ENCODE measurements around the gene PRKAG2.

PRKAG2 gene

GRCh38 chr7:151794508-151795167 is 82.3 kb downstream of the PRKAG2 start:
- H3K4me3 ChIP-seq (ENCODE audit: low read depth in 1 of 2, low read length in 1 of 2): no peak overlapping the region
- no peaks in the 10 kb centered on the region for H3K36me3 ChIP-seq
- no peaks in the 10 kb centered on the region for H3K9me3 ChIP-seq
- H3K4me1 ChIP-seq (ENCODE audit: control insufficient read depth in 1 of 2, insufficient read depth in 1 of 2, low read depth in 1 of 2, low read length in 1 of 2): peaks cover 0 to 5% of the 10 kb centered on the region in 2 experiments
- H3K27ac ChIP-seq: no peak overlapping the region
- no peaks in the 10 kb centered on the region for H3K27me3 ChIP-seq
- no peak for TF ChIP-seq CTCF (IDR thresholded peaks at IDR 0.05)

GRCh38 chr7:151793991-151794507 is 82.9 kb downstream of the PRKAG2 start:
- H3K27me3 ChIP-seq: no peaks in the 10 kb centered on the region

GRCh38 chr7:151793531-151793951 is 83.4 kb downstream of the PRKAG2 start:
- Histone ChIP-seq H3K9me3 (no peaks in the 10 kb centered on the region), H3K27ac (no peak overlapping the region), H3K4me3 (ENCODE audit: low read depth in 1 of 2, low read length in 1 of 2) (no peak overlapping the region), H3K36me3 (no peaks in the 10 kb centered on the region), H3K4me1 (ENCODE audit: control insufficient read depth in 1 of 2, insufficient read depth in 1 of 2, low read depth in 1 of 2, low read length in 1 of 2) (peaks cover 0 to 5% of the 10 kb centered on the region in 2 experiments), H3K27me3 (no peaks in the 10 kb centered on the region)
- no peak for TF ChIP-seq CTCF (IDR thresholded peaks at IDR 0.05)

More at GRCh38 chr7:151793991-151794507, 82.9 kb downstream of the PRKAG2 start:
- Histone ChIP-seq H3K9me3 (no peaks in the 10 kb centered on the region), H3K27ac (no peak overlapping the region), H3K4me3 (ENCODE audit: low read depth in 1 of 2, low read length in 1 of 2) (no peak overlapping the region), H3K4me1 (ENCODE audit: control insufficient read depth in 1 of 2, insufficient read depth in 1 of 2, low read depth in 1 of 2, low read length in 1 of 2) (peaks cover 0 to 5% of the 10 kb centered on the region in 2 experiments), H3K36me3 (no peaks in the 10 kb centered on the region)
- no peak for TF ChIP-seq CTCF (IDR thresholded peaks at IDR 0.05)

- Histone ChIP-seq H3K4me3 (ENCODE audit: low read depth in 1 of 2, low read length in 1 of 2) (no peak overlapping the region), H3K36me3 (no peaks in the 10 kb centered on the region), H3K9me3 (no peaks in the 10 kb centered on the region), H3K4me1 (ENCODE audit: control insufficient read depth in 1 of 2, insufficient read depth in 1 of 2, low read depth in 1 of 2, low read length in 1 of 2) (peaks cover 0 to 5% of the 10 kb centered on the region in 2 experiments), H3K27me3 (no peaks in the 10 kb centered on the region), H3K27ac (no peak overlapping the region)
- no peak for TF ChIP-seq CTCF (IDR thresholded peaks at IDR 0.05)
Observed at GRCh38 chr7:151792636-151793035, 84.3 kb downstream of the PRKAG2 start.

- H3K4me1 ChIP-seq (ENCODE audit: control insufficient read depth in 1 of 2, insufficient read depth in 1 of 2, low read depth in 1 of 2, low read length in 1 of 2): peaks cover 0 to 5% of the 10 kb centered on the region in 2 experiments
- no peaks in the 10 kb centered on the region for H3K27me3 ChIP-seq
- TF ChIP-seq CTCF (IDR thresholded peaks at IDR 0.05): no peak
- H3K4me3 ChIP-seq (ENCODE audit: low read depth in 1 of 2, low read length in 1 of 2): no peak overlapping the region
- no peak overlapping the region for H3K27ac ChIP-seq
- H3K36me3 ChIP-seq: no peaks in the 10 kb centered on the region
- H3K9me3 ChIP-seq: no peaks in the 10 kb centered on the region
Observed at GRCh38 chr7:151792086-151792485, 84.8 kb downstream of the PRKAG2 start.

All from neutrophil (primary cell).